Measurements from ENCODE around the gene FOXB1.

Gene FOXB1

GRCh38 chr15:59968314-59968713 lies 35.8 kb upstream of the FOXB1 start:
- H3K4me3 ChIP-seq (ENCODE audit: low read depth, low read length): no peak overlapping the region
- TF ChIP-seq CTCF (IDR thresholded peaks at IDR 0.05; ENCODE audit: low read depth, low read length): no peak

DNA sequence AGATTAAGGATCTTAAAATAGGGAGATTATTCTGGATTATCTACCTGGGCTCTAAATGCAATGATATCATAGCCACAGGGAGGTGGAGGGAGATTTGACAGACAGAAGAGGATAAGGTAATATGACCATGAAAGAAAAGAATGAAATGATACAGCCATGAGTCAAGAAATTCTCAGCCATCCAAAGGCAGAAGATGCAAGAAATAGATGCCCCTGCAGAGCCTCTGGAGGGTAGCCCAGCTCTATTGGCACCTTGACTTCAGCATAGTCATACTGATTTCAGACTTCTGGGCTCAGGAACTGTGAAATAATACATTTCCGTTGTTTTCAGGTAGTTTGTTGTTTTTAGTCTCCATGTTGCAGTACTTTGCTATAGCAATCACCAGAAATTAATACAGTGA lies 31.9 kb upstream of the FOXB1 start:
- no peak for TF ChIP-seq CTCF (IDR thresholded peaks at IDR 0.05; ENCODE audit: low read depth, low read length)

GRCh38 chr15:59976480-59977271 lies 27.4 kb upstream of the FOXB1 start:
- H3K4me3 ChIP-seq (ENCODE audit: low read depth, low read length): no peak overlapping the region
- TF ChIP-seq CTCF (IDR thresholded peaks at IDR 0.05; ENCODE audit: low read depth, low read length): no peak

More for the DNA sequence above, 31.9 kb upstream of the FOXB1 start:
- no peak overlapping the region for H3K4me3 ChIP-seq (ENCODE audit: low read depth, low read length)

DNA sequence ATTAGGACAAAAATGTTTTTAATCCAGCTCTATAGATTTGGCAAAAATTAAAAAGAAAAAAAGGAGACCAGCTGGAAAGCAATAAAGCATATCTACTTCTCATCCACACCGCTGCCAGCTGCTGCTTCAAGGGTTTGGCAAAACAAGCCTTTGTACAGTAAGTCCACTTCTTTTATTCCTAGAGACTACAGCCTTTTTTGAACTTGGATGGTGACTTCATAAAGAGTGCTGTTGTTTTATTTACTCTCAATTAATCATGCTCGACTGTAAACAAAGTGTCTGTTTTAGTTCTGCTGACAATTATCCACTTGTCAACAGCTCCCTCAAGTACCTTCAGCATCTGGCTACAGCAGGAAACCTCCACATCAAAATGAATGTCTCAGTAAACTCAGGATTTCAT lies 12.3 kb upstream of the FOXB1 start:
- H3K4me3 ChIP-seq (ENCODE audit: low read depth, low read length): no peak overlapping the region
- TF ChIP-seq CTCF (IDR thresholded peaks at IDR 0.05; ENCODE audit: low read depth, low read length): no peak

DNA sequence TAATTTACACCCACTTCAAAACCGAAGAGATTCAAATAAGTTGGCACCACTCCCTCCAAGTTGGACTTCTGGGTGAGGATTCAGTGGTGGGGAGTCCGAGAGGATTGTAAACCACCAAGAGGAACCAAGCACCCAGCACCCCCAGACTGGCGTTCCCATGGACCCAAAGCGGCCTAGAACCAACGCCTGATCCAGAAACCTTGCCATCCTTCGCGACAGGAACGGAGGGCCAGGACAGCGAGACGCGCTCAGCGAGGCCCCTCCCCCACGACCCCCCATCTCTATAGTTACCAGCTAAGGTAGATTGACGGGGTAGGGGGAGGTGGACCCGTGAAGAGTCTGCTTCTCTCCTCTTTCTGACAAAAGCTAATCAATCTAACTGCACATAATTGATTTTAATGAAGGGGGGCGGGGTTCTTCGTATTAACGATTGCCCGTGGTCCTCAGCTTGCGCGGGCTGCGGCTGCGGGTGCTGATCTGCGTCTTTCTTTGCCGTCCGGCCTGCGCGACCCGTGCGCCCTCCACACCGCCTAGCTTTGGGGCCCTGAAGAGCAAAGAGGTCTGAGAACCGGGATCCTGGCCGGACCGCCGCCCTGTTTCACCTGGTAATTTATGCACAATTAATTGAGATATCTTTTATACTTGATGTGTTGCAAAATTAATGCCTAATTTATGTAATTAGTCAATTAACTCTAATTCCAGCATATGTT lies 10.9 kb upstream of the FOXB1 start:
- TF ChIP-seq CTCF (IDR thresholded peaks at IDR 0.05; ENCODE audit: low read depth, low read length): no peak
- no peak overlapping the region for H3K4me3 ChIP-seq (ENCODE audit: low read depth, low read length)

- no peak overlapping the region for H3K4me3 ChIP-seq (ENCODE audit: low read depth, low read length)
- no peak for TF ChIP-seq CTCF (IDR thresholded peaks at IDR 0.05; ENCODE audit: low read depth, low read length)
Measured at GRCh38 chr15:59993950-59994401, 10.1 kb upstream of the FOXB1 start.

DNA sequence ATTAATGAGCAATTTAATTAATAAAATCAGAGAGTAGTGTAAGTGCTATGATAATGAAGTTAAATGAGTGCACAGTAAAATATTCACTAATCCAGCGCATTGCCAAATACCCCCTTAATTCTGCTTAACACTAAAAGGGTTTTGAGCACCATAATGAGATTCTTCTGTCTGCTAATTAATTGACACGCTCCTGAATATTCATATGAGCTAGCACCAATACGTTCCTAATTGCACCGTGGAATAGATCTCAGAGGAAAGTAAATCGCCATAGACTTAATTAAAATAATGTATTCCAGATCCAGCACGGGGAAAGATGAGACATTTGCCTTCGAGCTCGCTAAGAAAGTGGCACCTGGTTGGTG lies 9.6 kb upstream of the FOXB1 start:
- no peak overlapping the region for H3K4me3 ChIP-seq (ENCODE audit: low read depth, low read length)
- no peak for TF ChIP-seq CTCF (IDR thresholded peaks at IDR 0.05; ENCODE audit: low read depth, low read length)

Data from WI38 (cell line).